Gastroesophageal sphincter (tissue), 4 donors: ENCODE data around the gene MIER1. TPM values are rescaled to one million over a fixed set of nuclear protein-coding genes. Genes with fewer than 3 reads are reported as not detected.
A peak's percentile ranks its signal among the peaks of the same experiment; 100 is the strongest.

ENCODE experiments used
- ATAC-seq: fragments of 150-250 bp; one replicate; pipeline ENCODE4 v1.9.1; 2016; ENCODE audit warnings: mild to moderate bottlenecking, moderate library complexity
- H3K27ac ChIP-seq, 4 donors: fragments of 200-600 bp; sonication (generic) in 3 of 4; 1 replicate in 3 of 4; 2 replicates in 1 of 4; pipeline ENCODE4 v1.5.1; 2016 to 2019
- H3K27me3 ChIP-seq: fragments of 200-600 bp; sonication (generic); one replicate; pipeline ENCODE4 v1.5.1; 2019
- H3K36me3 ChIP-seq, 2 donors: fragments of 200-600 bp; sonication (generic); one replicate each; pipeline ENCODE4 v1.5.1; 2019; ENCODE audit warnings: control low read depth in 1 of 2
- H3K4me1 ChIP-seq, 3 donors: fragments of 200-600 bp; sonication (generic); 1 replicate in 2 of 3; 2 replicates in 1 of 3; pipeline ENCODE4 v1.5.1; 2016 to 2019; ENCODE audit warnings: control low read depth in 2 of 3
- H3K4me3 ChIP-seq, 2 donors: fragments of 200-600 bp; sonication (generic); one replicate each; pipeline ENCODE4 v1.5.1; 2019; ENCODE audit warnings: mild to moderate bottlenecking in 1 of 2, moderate library complexity in 1 of 2
- H3K9me3 ChIP-seq, 3 donors: fragments of 200-600 bp; sonication (generic); one replicate each; pipeline ENCODE4 v1.5.1; 2017 to 2019; ENCODE audit warnings: control low read depth in 2 of 3
- CTCF ChIP-seq, 4 experiments: fragments of 200-600 bp in 2 of 4; fragments of 450-650 bp in 2 of 4; sonication (generic) in 1 of 4; IDR thresholded peaks; one replicate each; pipeline ENCODE4 v1.5.1; 2017 to 2019; ENCODE audit warnings: antibody characterized with exemption in 4 of 4, mild to moderate bottlenecking in 2 of 4, moderate library complexity in 2 of 4
- EP300 ChIP-seq: sonication (generic); formaldehyde crosslinking; IDR thresholded peaks from one replicate; pipeline ENCODE4 v1.6.1; 2017; ENCODE audit warnings: antibody characterized with exemption, mild to moderate bottlenecking
- POLR2A ChIP-seq, 2 donors: fragments of 450-650 bp; IDR thresholded peaks; one replicate each; pipeline ENCODE4 v1.6.1; 2017; ENCODE audit warnings: antibody characterized with exemption in 2 of 2, mild to moderate bottlenecking in 2 of 2, moderate library complexity in 1 of 2
- POLR2AphosphoS5 ChIP-seq: sonication (generic); formaldehyde crosslinking; IDR thresholded peaks from one replicate; pipeline ENCODE4 v1.6.1; 2017; ENCODE audit warnings: antibody characterized with exemption
- WGBS, 2 donors: methylation state at CpG; one replicate each; pipeline ENCODE4 v1.1.5; 2018; ENCODE audit warnings: low coverage in 1 of 2; 5-methylcytosine and 5-hydroxymethylcytosine counted together
- total RNA-seq, 4 donors: library from RNA; depleted of rRNA; stranded (reverse); fragments of >200 nt; gene quantifications; one replicate each; pipeline ENCODE4 v1.1.0, GENCODE V29; 2016

The MIER1 gene
- 10 to 100 TPM; 53.2 to 65.6 (median 57.6) TPM for total RNA-seq

- Histone ChIP-seq H3K36me3 (no peaks in the 10 kb centered on the region), H3K4me3 (peak within 1 kb of the TSS; percentile 57 to 84), H3K4me1 (peaks cover 2 to 56% (median 11%) of the 10 kb centered on the region in 3 donors), H3K27me3 (no peaks in the 10 kb centered on the region), H3K9me3 (no peaks in the 10 kb centered on the region), H3K27ac (peak within 1 kb of the TSS; percentile 78 to 97 (median 94))
- ATAC-seq = peak; percentile 97
- TF ChIP-seq CTCF (IDR thresholded peaks at IDR 0.05) = peak in 3 of 4 experiments; percentile 48 to 68 (median 65)
- no peak for TF ChIP-seq EP300
- TF ChIP-seq POLR2A (IDR thresholded peaks at IDR 0.05) = peak; percentile 37 to 39
- TF ChIP-seq POLR2AphosphoS5 = peak; percentile 78
- 0 to 2% methylated on average over 4 to 29 of the region's 64 CpGs for WGBS, 2 donors
Measured at GRCh38 chr1:66924756-66925557, at the start of gene MIER1, which contains the start of gene DNAI4. Gene MIER1 (plus strand): TSS chr1:66924990. CDS start chr1:66925029, 39 bp downstream. Gene DNAI4 (minus strand): TSS chr1:66924856. CDS start chr1:66924831, 25 bp downstream.

DNA sequence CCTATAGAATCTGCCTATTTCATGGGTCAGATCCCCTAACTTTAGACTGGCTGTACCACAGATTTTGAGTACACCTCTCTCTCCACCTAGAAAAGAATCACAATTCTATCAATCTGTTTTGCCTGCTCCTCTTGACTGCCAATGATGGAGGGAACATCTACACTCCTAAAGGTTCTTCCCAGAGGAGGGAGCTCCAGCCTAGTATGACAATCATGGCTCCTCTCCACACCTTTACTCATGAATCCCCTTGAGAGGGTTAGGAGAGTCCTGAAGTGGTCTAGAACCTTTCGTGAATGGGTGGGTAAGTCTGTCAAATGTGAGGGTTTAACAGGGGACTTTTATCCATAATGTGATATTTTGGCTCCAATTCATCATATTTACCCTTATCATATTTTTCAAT lies 48.1 kb upstream of the MIER1 start:
- TF ChIP-seq POLR2A (IDR thresholded peaks at IDR 0.05) (no peak), CTCF (IDR thresholded peaks at IDR 0.05) (no peak), POLR2AphosphoS5 (no peak), EP300 (no peak)
- H3K27me3 ChIP-seq = no peaks in the 10 kb centered on the region
- no peak for ATAC-seq
- 86% methylated on average over 1 of the region's 1 CpG; no CpG with 5 or more reads in 1 of the 2 donors for WGBS, 2 donors
- no peaks in the 10 kb centered on the region for H3K4me1 ChIP-seq
- H3K4me3 ChIP-seq = no peak overlapping the region
- no peaks in the 10 kb centered on the region for H3K36me3 ChIP-seq
- H3K9me3 ChIP-seq = peaks cover 0 to 19% (median 0%) of the 10 kb centered on the region in 3 donors
- H3K27ac ChIP-seq = no peak overlapping the region

- Histone ChIP-seq H3K27ac (no peak overlapping the region), H3K36me3 (peaks cover 0 to 5% of the 10 kb centered on the region in 2 donors), H3K27me3 (no peaks in the 10 kb centered on the region), H3K9me3 (no peaks in the 10 kb centered on the region), H3K4me3 (no peak overlapping the region), H3K4me1 (no peaks in the 10 kb centered on the region)
- no peak for ATAC-seq
- WGBS, 2 donors = 100% methylated on average over 1 of the region's 1 CpG
- TF ChIP-seq POLR2AphosphoS5 = no peak
- no peak for TF ChIP-seq POLR2A (IDR thresholded peaks at IDR 0.05)
- TF ChIP-seq EP300 = no peak
- no peak for TF ChIP-seq CTCF (IDR thresholded peaks at IDR 0.05)
Measured at GRCh38 chr1:66889030-66889429, 35.8 kb upstream of the MIER1 start.

GRCh38 chr1:66890621-66891020 lies 34.2 kb upstream of the MIER1 start:
- no peaks in the 10 kb centered on the region for H3K4me1 ChIP-seq
- ATAC-seq = no peak
- WGBS, 2 donors = 89 to 100% methylated on average over 1 of the region's 1 CpG

More at GRCh38 chr1:66890621-66891020, 34.2 kb upstream of the MIER1 start:
- Histone ChIP-seq H3K27me3 (no peaks in the 10 kb centered on the region), H3K27ac (no peak overlapping the region), H3K4me3 (no peak overlapping the region), H3K9me3 (no peaks in the 10 kb centered on the region), H3K36me3 (peaks cover 0 to 5% of the 10 kb centered on the region in 2 donors)
- TF ChIP-seq EP300 (no peak), POLR2AphosphoS5 (no peak), POLR2A (IDR thresholded peaks at IDR 0.05) (no peak), CTCF (IDR thresholded peaks at IDR 0.05) (no peak)
